CD14-positive monocyte (primary cell): ENCODE data around the gene FBXL13. TPM values are rescaled to one million over a fixed set of nuclear protein-coding genes. Genes with fewer than 3 reads are reported as not detected.

Experiments used
- DNase-seq, 3 donors: peaks; one replicate each; pipeline ENCODE4 v3.0.0-alpha.2; 2011 to 2022
- H2AFZ ChIP-seq: 2 replicates; pipeline ENCODE4 v1.6.0; 2012; ENCODE audit warnings: mild to moderate bottlenecking, low read depth, low read length, inconsistent platforms; ENCODE audit not compliant: insufficient read depth, poor library complexity, severe bottlenecking
- H3K27ac ChIP-seq, 2 donors: 1 replicate in 1 of 2; 2 replicates in 1 of 2; pipeline ENCODE4 v1.5.1; 2012 to 2013; ENCODE audit warnings: low read length in 2 of 2, control low read depth in 1 of 2, inconsistent platforms in 1 of 2, low read depth in 1 of 2, mild to moderate bottlenecking in 1 of 2
- H3K27me3 ChIP-seq, 2 donors: one replicate each; pipeline versions ENCODE4 v1.6.0 to v1.6.1; 2011 to 2013; ENCODE audit warnings: low read length in 2 of 2; ENCODE audit not compliant: control insufficient read depth in 2 of 2, insufficient read depth in 2 of 2
- H3K36me3 ChIP-seq, 2 donors: replicated peaks in 1 of 2; 1 replicate in 1 of 2; 2 replicates in 1 of 2; pipeline versions ENCODE4 v1.5.1 to v1.6.1; 2012 to 2013; ENCODE audit warnings: low read length in 2 of 2, control low read depth in 1 of 2, inconsistent platforms in 1 of 2, mild to moderate bottlenecking in 1 of 2; ENCODE audit not compliant: insufficient read depth in 2 of 2, control insufficient read depth in 1 of 2
- H3K4me1 ChIP-seq, 2 donors: 1 replicate in 1 of 2; 2 replicates in 1 of 2; pipeline versions ENCODE4 v1.5.1 to v1.6.1; 2012 to 2013; ENCODE audit warnings: low read length in 2 of 2, control low read depth in 1 of 2, inconsistent platforms in 1 of 2, mild to moderate bottlenecking in 1 of 2, moderate library complexity in 1 of 2; ENCODE audit not compliant: insufficient read depth in 2 of 2, control insufficient read depth in 1 of 2
- H3K4me2 ChIP-seq: replicated peaks from 2 replicates; pipeline ENCODE3; 2012; ENCODE audit warnings: low read length, moderate library complexity, mild to moderate bottlenecking; ENCODE audit not compliant: poor library complexity, severe bottlenecking; ENCODE audit errors: extremely low read depth
- H3K4me3 ChIP-seq, 3 experiments: fragments of 200-600 bp in 1 of 3; sonication (generic) in 1 of 3; replicated peaks in 1 of 3; 1 replicate in 2 of 3; 2 replicates in 1 of 3; pipeline ENCODE4 v1.5.1; 2011 to 2013; ENCODE audit warnings: low read length in 3 of 3, mild to moderate bottlenecking in 3 of 3, control low read depth in 2 of 3, low read depth in 2 of 3, inconsistent platforms in 1 of 3, moderate library complexity in 1 of 3
- H3K79me2 ChIP-seq: 2 replicates; pipeline ENCODE4 v1.6.0; 2012; ENCODE audit warnings: mild to moderate bottlenecking, control low read depth, inconsistent platforms, low read length, moderate library complexity; ENCODE audit not compliant: insufficient read depth
- H3K9ac ChIP-seq: 2 replicates; pipeline ENCODE4 v1.6.0; 2017; ENCODE audit warnings: low read length, mild to moderate bottlenecking; ENCODE audit not compliant: insufficient read depth, poor library complexity, severe bottlenecking
- H3K9me3 ChIP-seq, 2 donors: replicated peaks in 1 of 2; 1 replicate in 1 of 2; 2 replicates in 1 of 2; pipeline versions ENCODE4 v1.5.1 to v1.6.1; 2012 to 2013; ENCODE audit warnings: low read length in 2 of 2, control low read depth in 1 of 2; ENCODE audit not compliant: control insufficient read depth in 1 of 2, insufficient read depth in 1 of 2
- H4K20me1 ChIP-seq: 2 replicates; pipeline ENCODE4 v1.6.0; 2012; ENCODE audit warnings: mild to moderate bottlenecking, low read length, control low read depth, moderate library complexity; ENCODE audit not compliant: insufficient read depth
- H3K27ac Mint-ChIP-seq, 7 donors: one replicate each; pipeline ENCODE4 v1.8.0; 2020; ENCODE audit warnings: mild to moderate bottlenecking in 7 of 7, mixed read lengths in 7 of 7, moderate library complexity in 6 of 7, inconsistent platforms in 2 of 7
- H3K27me3 Mint-ChIP-seq, 3 donors: one replicate each; pipeline ENCODE4 v1.8.0; 2021 to 2022; ENCODE audit warnings: low read depth in 3 of 3, mild to moderate bottlenecking in 3 of 3, mixed read lengths in 3 of 3, moderate library complexity in 3 of 3, inconsistent platforms in 1 of 3
- H3K36me3 Mint-ChIP-seq, 2 donors: one replicate each; pipeline ENCODE4 v1.8.0; 2020; ENCODE audit warnings: mixed read lengths in 2 of 2, inconsistent platforms in 1 of 2, mild to moderate bottlenecking in 1 of 2
- H3K4me1 Mint-ChIP-seq: one replicate; pipeline ENCODE4 v1.8.0; 2020; ENCODE audit warnings: mild to moderate bottlenecking, mixed read lengths
- H3K4me3 Mint-ChIP-seq, 2 donors: one replicate each; pipeline ENCODE4 v1.8.0; 2020; ENCODE audit warnings: mild to moderate bottlenecking in 2 of 2, mixed read lengths in 2 of 2, moderate library complexity in 1 of 2
- H3K9me3 Mint-ChIP-seq, 7 donors: one replicate each; pipeline ENCODE4 v1.8.0; 2020 to 2022; ENCODE audit warnings: mixed read lengths in 7 of 7, mild to moderate bottlenecking in 6 of 7, moderate library complexity in 6 of 7, inconsistent platforms in 2 of 7
- WGBS: methylation state at CpG from one replicate; pipeline ENCODE4 v1.1.5; 2013; ENCODE audit warnings: missing lambda C conversion rate; ENCODE audit not compliant: insufficient coverage; 5-methylcytosine and 5-hydroxymethylcytosine counted together
- intact Hi-C, 2 donors: fragments of 100-400 bp; cut with micrococcal nuclease; formaldehyde crosslinking; loops; one replicate each; pipeline versions ENCODE4 v1.15.0 to v1.15.1; 2023
- polyA plus RNA-seq, 3 donors: library from polyadenylated mRNA; depleted of rRNA in 1 of 3; unstranded in 2 of 3; stranded (reverse) in 1 of 3; fragments of 300-500 nt in 2 of 3; fragments of >200 nt in 1 of 3; fragmentation: Illumina TruSeq in 2 of 3; gene quantifications; 1 replicate in 2 of 3; 2 replicates in 1 of 3; pipeline ENCODE4 v1.2.3, GENCODE V29; 2012 to 2021
- TF ChIP-seq, protein P1 (sequence below): fragments of 200-600 bp; IDR thresholded peaks from one replicate; pipeline ENCODE4 v1.8.0; 2022; ENCODE audit warnings: antibody characterized with exemption, mild to moderate bottlenecking

The FBXL13 gene
- polyA plus RNA-seq, 3 donors = 0.05 TPM; not detected in 2

- no CpG with 5 or more reads among the region's 3 CpGs for WGBS
- Histone ChIP-seq H3K27ac (no peak overlapping the region), H3K4me3 (no peak overlapping the region), H4K20me1 (no peaks in the 10 kb centered on the region), H3K27me3 (no peaks in the 10 kb centered on the region), H2AFZ (no peak overlapping the region), H3K36me3 (peaks cover 0 to 4% of the 10 kb centered on the region in 2 donors), H3K4me2 (peak overlapping the region; percentile 98), H3K9me3 (peaks cover 0 to 4% of the 10 kb centered on the region in 2 donors), H3K4me1 (peaks cover 34 to 45% of the 10 kb centered on the region in 2 donors), H3K79me2 (peaks cover 38% of the 10 kb centered on the region), H3K9ac (no peak overlapping the region)
- H3K4me3 Mint-ChIP-seq = no peak overlapping the region
- peaks cover 3 to 14% of the 10 kb centered on the region in 2 donors for H3K36me3 Mint-ChIP-seq
- peaks cover 41% of the 10 kb centered on the region for H3K4me1 Mint-ChIP-seq
- TF ChIP-seq, protein P1, sequence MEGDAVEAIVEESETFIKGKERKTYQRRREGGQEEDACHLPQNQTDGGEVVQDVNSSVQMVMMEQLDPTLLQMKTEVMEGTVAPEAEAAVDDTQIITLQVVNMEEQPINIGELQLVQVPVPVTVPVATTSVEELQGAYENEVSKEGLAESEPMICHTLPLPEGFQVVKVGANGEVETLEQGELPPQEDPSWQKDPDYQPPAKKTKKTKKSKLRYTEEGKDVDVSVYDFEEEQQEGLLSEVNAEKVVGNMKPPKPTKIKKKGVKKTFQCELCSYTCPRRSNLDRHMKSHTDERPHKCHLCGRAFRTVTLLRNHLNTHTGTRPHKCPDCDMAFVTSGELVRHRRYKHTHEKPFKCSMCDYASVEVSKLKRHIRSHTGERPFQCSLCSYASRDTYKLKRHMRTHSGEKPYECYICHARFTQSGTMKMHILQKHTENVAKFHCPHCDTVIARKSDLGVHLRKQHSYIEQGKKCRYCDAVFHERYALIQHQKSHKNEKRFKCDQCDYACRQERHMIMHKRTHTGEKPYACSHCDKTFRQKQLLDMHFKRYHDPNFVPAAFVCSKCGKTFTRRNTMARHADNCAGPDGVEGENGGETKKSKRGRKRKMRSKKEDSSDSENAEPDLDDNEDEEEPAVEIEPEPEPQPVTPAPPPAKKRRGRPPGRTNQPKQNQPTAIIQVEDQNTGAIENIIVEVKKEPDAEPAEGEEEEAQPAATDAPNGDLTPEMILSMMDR = no peak
- DNase-seq = no peak
- H3K9me3 Mint-ChIP-seq = peaks cover 4 to 10% (median 9%) of the 10 kb centered on the region in 7 donors
- intact Hi-C loops = loop anchor here in 1 of 2 donors (10.0 kb wide), 1 partner anchor 217 kb away; the partner anchor contains the start of gene PMPCB
- no peak overlapping the region for H3K27ac Mint-ChIP-seq
- H3K27me3 Mint-ChIP-seq = no peaks in the 10 kb centered on the region
These were observed 2.7 kb upstream of the FBXL13 start for GRCh38 chr7:103077318-103077717.

GRCh38 chr7:103076764-103077163 lies 2.2 kb upstream of the FBXL13 start:
- 40% methylated on average over 2 of the region's 7 CpGs for WGBS
- H3K79me2 ChIP-seq = peaks cover 38% of the 10 kb centered on the region
- peak overlapping the region; percentile 98 for H3K4me2 ChIP-seq

More at GRCh38 chr7:103076764-103077163, 2.2 kb upstream of the FBXL13 start:
- H4K20me1 ChIP-seq = no peaks in the 10 kb centered on the region
- H3K4me1 ChIP-seq = peaks cover 34 to 45% of the 10 kb centered on the region in 2 donors
- H3K9ac ChIP-seq = no peak overlapping the region
- Mint-ChIP-seq H3K4me3 (peak overlapping the region in 1 of 2 donors; percentile 35), H3K4me1 (peaks cover 41% of the 10 kb centered on the region), H3K36me3 (peaks cover 3 to 10% of the 10 kb centered on the region in 2 donors), H3K9me3 (peaks cover 4 to 10% (median 9%) of the 10 kb centered on the region in 7 donors), H3K27me3 (no peaks in the 10 kb centered on the region), H3K27ac (peak overlapping the region in 6 of 7 donors; percentile 5 to 88 (median 49))
- peaks cover 0 to 4% of the 10 kb centered on the region in 2 donors for H3K9me3 ChIP-seq
- H3K27ac ChIP-seq = no peak overlapping the region
- intact Hi-C loops = loop anchor here in 1 of 2 donors (10.0 kb wide), 1 partner anchor 218 kb away; the partner anchor contains the start of gene PMPCB
- peak overlapping the region in 1 of 3 experiments; percentile 89 for H3K4me3 ChIP-seq
- TF ChIP-seq, protein P1 = no peak
- H3K27me3 ChIP-seq = no peaks in the 10 kb centered on the region
- peaks cover 0 to 1% of the 10 kb centered on the region in 2 donors for H3K36me3 ChIP-seq
- peak; percentile 33 to 44 (median 44) for DNase-seq
- H2AFZ ChIP-seq = no peak overlapping the region
